ENCODE data around the gene SRSF10.

SRSF10 gene

DNA sequence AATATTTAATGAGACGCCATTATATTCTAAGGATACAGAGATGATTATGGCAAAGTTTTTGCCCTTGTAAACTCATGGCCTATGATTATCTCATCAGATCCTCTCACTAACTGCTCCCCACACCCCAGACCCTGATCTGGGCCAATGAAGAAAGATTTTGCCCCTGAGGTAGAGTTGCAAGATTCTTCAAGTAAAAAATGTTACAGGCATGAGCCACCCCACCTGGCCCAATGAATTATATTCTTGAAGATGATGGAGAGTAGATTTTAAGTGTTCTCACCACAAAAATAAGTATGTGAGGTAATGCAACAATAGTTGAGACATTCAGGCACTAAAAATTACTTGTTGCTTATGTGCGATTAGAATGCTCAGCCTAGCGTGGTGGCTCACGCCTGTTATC is 65.2 kb downstream of the SRSF10 start:
- DNase-seq (ENCODE audit: low read depth in 1 of 2, low spot score in 1 of 2) = no peak

All from stimulated activated CD4-positive, alpha-beta T cell treated with anti-CD3 and anti-CD28 coated beads, Interleukin-15, amount 100 ng/mL, for 1 hour (primary cell).